Upper lobe of left lung (tissue), 6 donors: Measurements from ENCODE around the gene CMIP. TPM values are rescaled to one million over a fixed set of nuclear protein-coding genes. Genes with fewer than 3 reads are reported as not detected.

Source experiments
- ATAC-seq, 2 donors: fragments of 200-7000 bp; cut with Tn5 transposase; one replicate each; pipeline ENCODE4 v1.9.1; 2022; ENCODE audit warnings: mild to moderate bottlenecking in 2 of 2, moderate library complexity in 2 of 2; ENCODE audit not compliant: low FRiP score in 2 of 2
- DNase-seq, 2 donors: peaks; one replicate each; pipeline ENCODE4 v3.0.0-alpha.2; 2019 to 2020
- H3K27ac ChIP-seq, 4 donors: fragments of 200-600 bp; sonication (generic); one replicate each; pipeline ENCODE4 v1.5.1; 2016 to 2019
- H3K27me3 ChIP-seq, 4 donors: fragments of 200-600 bp; sonication (generic); one replicate each; pipeline ENCODE4 v1.5.1; 2017 to 2019
- H3K36me3 ChIP-seq, 4 donors: fragments of 200-600 bp; sonication (generic); one replicate each; pipeline ENCODE4 v1.5.1; 2016 to 2019
- H3K4me1 ChIP-seq, 4 donors: fragments of 200-600 bp; sonication (generic); one replicate each; pipeline ENCODE4 v1.5.1; 2018 to 2019
- H3K4me3 ChIP-seq, 4 donors: fragments of 200-600 bp; sonication (generic); one replicate each; pipeline ENCODE4 v1.5.1; 2017 to 2019; ENCODE audit warnings: mild to moderate bottlenecking in 2 of 4, moderate library complexity in 1 of 4
- H3K9me3 ChIP-seq, 4 donors: fragments of 200-600 bp; sonication (generic); one replicate each; pipeline ENCODE4 v1.5.1; 2018 to 2019
- CTCF ChIP-seq, 6 experiments: fragments of 450-650 bp in 4 of 6; fragments of 200-600 bp in 2 of 6; sonication (generic) in 2 of 6; IDR thresholded peaks; one replicate each; pipeline ENCODE4 v1.5.1; 2016 to 2019; ENCODE audit warnings: antibody characterized with exemption in 6 of 6
- EP300 ChIP-seq, 4 donors: sonication (generic); formaldehyde crosslinking; IDR thresholded peaks; one replicate each; pipeline ENCODE4 v1.5.1; 2017; ENCODE audit warnings: antibody characterized with exemption in 4 of 4, control low read depth in 2 of 4
- POLR2A ChIP-seq, 4 donors: fragments of 450-650 bp; IDR thresholded peaks; one replicate each; pipeline ENCODE4 v1.5.1; 2016 to 2017; ENCODE audit warnings: antibody characterized with exemption in 4 of 4, mild to moderate bottlenecking in 2 of 4
- POLR2AphosphoS5 ChIP-seq, 2 donors: sonication (generic); formaldehyde crosslinking; IDR thresholded peaks; one replicate each; pipeline ENCODE4 v1.5.1; 2017; ENCODE audit warnings: antibody characterized with exemption in 2 of 2
- WGBS, 2 donors: methylation state at CpG; one replicate each; pipeline ENCODE4 v1.1.5; 2017 to 2018; 5-methylcytosine and 5-hydroxymethylcytosine counted together
- total RNA-seq, 6 donors: library from RNA; depleted of rRNA in 4 of 6; stranded (reverse); fragments of >200 nt in 4 of 6; gene quantifications; one replicate each; pipeline versions ENCODE4 v1.1.0 to v1.2.1, GENCODE V29; 2016 to 2021
- donor health status: DM: no; HTN: no; CAD: no; lungs with moderate emphysema.
- donor health status: DM: no; HTN: yes; CAD: no; lungs with severe emphysema.

The CMIP gene
- total RNA-seq, 6 donors from 2014 or later, result 48.3 to 109 (median 67.6) TPM

- DNase-seq, result peak in 1 of 2 donors; percentile 51
Measured at GRCh38 chr16:81513204-81514040, 68.8 kb downstream of the CMIP start.

GRCh38 chr16:81514041-81514559 lies 69.5 kb downstream of the CMIP start:
- Histone ChIP-seq H3K4me1 (peaks cover 31 to 52% (median 39%) of the 10 kb centered on the region in 4 donors), H3K36me3 (no peaks in the 10 kb centered on the region), H3K27ac (peak overlapping the region; percentile 63 to 87 (median 74)), H3K4me3 (no peak overlapping the region), H3K27me3 (no peaks in the 10 kb centered on the region), H3K9me3 (no peaks in the 10 kb centered on the region)
- 52 to 63% methylated on average over 7 of the region's 7 CpGs for WGBS, 2 donors
- TF ChIP-seq POLR2AphosphoS5 (IDR thresholded peaks at IDR 0.05) (peak in 1 of 2 donors; percentile 39), EP300 (IDR thresholded peaks at IDR 0.05) (no peak)
- peak; percentile 37 to 53 for ATAC-seq
- DNase-seq, result no peak

More at GRCh38 chr16:81513204-81514040, 68.8 kb downstream of the CMIP start:
- H3K4me1 ChIP-seq, result peaks cover 31 to 48% (median 40%) of the 10 kb centered on the region in 4 donors
- 38 to 52% methylated on average over 9 to 16 of the region's 21 CpGs for WGBS, 2 donors
- no peaks in the 10 kb centered on the region for H3K9me3 ChIP-seq
- no peak overlapping the region for H3K4me3 ChIP-seq
- peak overlapping the region; percentile 63 to 87 (median 74) for H3K27ac ChIP-seq
- H3K27me3 ChIP-seq, result no peaks in the 10 kb centered on the region
- ATAC-seq, result peak in 1 of 2 donors; percentile 57
- TF ChIP-seq POLR2AphosphoS5 (IDR thresholded peaks at IDR 0.05) (no peak), POLR2A (IDR thresholded peaks at IDR 0.05) (no peak), CTCF (IDR thresholded peaks at IDR 0.05) (no peak), EP300 (IDR thresholded peaks at IDR 0.05) (no peak)
- H3K36me3 ChIP-seq, result no peaks in the 10 kb centered on the region

GRCh38 chr16:81514568-81515258 lies 70.1 kb downstream of the CMIP start:
- no peak for ATAC-seq
- no peaks in the 10 kb centered on the region for H3K9me3 ChIP-seq
- DNase-seq, result no peak
- peak overlapping the region; percentile 17 to 87 (median 74) for H3K27ac ChIP-seq
- peaks cover 37 to 59% (median 43%) of the 10 kb centered on the region in 4 donors for H3K4me1 ChIP-seq
- H3K4me3 ChIP-seq, result no peak overlapping the region
- H3K27me3 ChIP-seq, result no peaks in the 10 kb centered on the region
- H3K36me3 ChIP-seq, result no peaks in the 10 kb centered on the region
- WGBS, 2 donors, result 87 to 93% methylated on average over 8 to 15 of the region's 15 CpGs
- TF ChIP-seq POLR2AphosphoS5 (IDR thresholded peaks at IDR 0.05), result no peak

GRCh38 chr16:81515281-81515680 lies 70.7 kb downstream of the CMIP start:
- Histone ChIP-seq H3K27me3 (no peaks in the 10 kb centered on the region), H3K4me1 (peaks cover 43 to 64% (median 49%) of the 10 kb centered on the region in 4 donors), H3K9me3 (no peaks in the 10 kb centered on the region), H3K4me3 (no peak overlapping the region), H3K36me3 (no peaks in the 10 kb centered on the region), H3K27ac (peak overlapping the region in 3 of 4 donors; percentile 17 to 75 (median 42))
- WGBS, 2 donors, result 88 to 92% methylated on average over 11 of the region's 11 CpGs
- TF ChIP-seq POLR2AphosphoS5 (IDR thresholded peaks at IDR 0.05) (no peak), POLR2A (IDR thresholded peaks at IDR 0.05) (no peak), CTCF (IDR thresholded peaks at IDR 0.05) (no peak), EP300 (IDR thresholded peaks at IDR 0.05) (no peak)
- ATAC-seq (no peak), DNase-seq (no peak)

- H3K4me1 ChIP-seq, result peaks cover 43 to 69% (median 54%) of the 10 kb centered on the region in 4 donors
Measured at GRCh38 chr16:81515721-81516120, 71.1 kb downstream of the CMIP start.

More at GRCh38 chr16:81515721-81516120, 71.1 kb downstream of the CMIP start:
- WGBS, 2 donors, result 76 to 88% methylated on average over 9 to 10 of the region's 10 CpGs
- ATAC-seq (no peak), DNase-seq (no peak)
- H3K27me3 ChIP-seq, result no peaks in the 10 kb centered on the region
- TF ChIP-seq POLR2A (IDR thresholded peaks at IDR 0.05) (no peak), POLR2AphosphoS5 (IDR thresholded peaks at IDR 0.05) (no peak), EP300 (IDR thresholded peaks at IDR 0.05) (no peak)
- H3K9me3 ChIP-seq, result no peaks in the 10 kb centered on the region
- peak overlapping the region in 1 of 4 donors; percentile 42 for H3K27ac ChIP-seq
- H3K36me3 ChIP-seq, result no peaks in the 10 kb centered on the region
- H3K4me3 ChIP-seq, result no peak overlapping the region
